CD4-positive, alpha-beta memory T cell (primary cell): ENCODE measurements around the gene IKBIP. TPM values are rescaled to one million over a fixed set of nuclear protein-coding genes. Genes with fewer than 3 reads are reported as not detected.

Experiments
- CTCF ChIA-PET: fragments of 350-600 bp; sonication (Branson Sonifier 250); formaldehyde crosslinking; loops from one replicate; lab custom pipeline; 2021; ENCODE audit warnings: inconsistent platforms; ENCODE audit not compliant: partially characterized antibody; lab: Charles Lee
- POLR2A ChIA-PET: fragments of 350-600 bp; sonication (Branson Sonifier 250); formaldehyde crosslinking; loops from one replicate; lab custom pipeline; 2021; ENCODE audit not compliant: partially characterized antibody; lab: Charles Lee
- DNase-seq, 5 donors: peaks; one replicate each; pipeline versions ENCODE4 v3.0.0 to v3.0.0-alpha.2; 2020 to 2022; ENCODE audit warnings: mixed read lengths in 1 of 5
- H3K27ac ChIP-seq: one replicate; pipeline ENCODE4 v1.7.0; 2013; ENCODE audit warnings: low read depth, low read length
- H3K27me3 ChIP-seq: 2 replicates; pipeline ENCODE4 v1.7.0; 2013; ENCODE audit warnings: mild to moderate bottlenecking, low read length, moderate library complexity; ENCODE audit not compliant: insufficient read depth
- H3K36me3 ChIP-seq: 2 replicates; pipeline ENCODE4 v1.7.0; 2013; ENCODE audit warnings: mild to moderate bottlenecking, low read length, moderate library complexity; ENCODE audit not compliant: insufficient read depth
- H3K4me1 ChIP-seq: 2 replicates; pipeline ENCODE4 v1.7.0; 2013; ENCODE audit warnings: mild to moderate bottlenecking, low read length, moderate library complexity; ENCODE audit not compliant: insufficient read depth
- H3K4me3 ChIP-seq, 2 donors: one replicate each; pipeline ENCODE4 v1.7.0; 2013; ENCODE audit warnings: low read length in 2 of 2, mild to moderate bottlenecking in 1 of 2
- H3K9me3 ChIP-seq, 2 donors: one replicate each; pipeline ENCODE4 v1.7.0; 2013; ENCODE audit warnings: low read length in 2 of 2, control low read depth in 1 of 2; ENCODE audit not compliant: control insufficient read depth in 1 of 2
- H3K27ac Mint-ChIP-seq, 7 donors: one replicate each; pipeline ENCODE4 v1.8.0; 2020 to 2021; ENCODE audit warnings: mixed read lengths in 7 of 7, mild to moderate bottlenecking in 6 of 7, inconsistent platforms in 3 of 7, moderate library complexity in 3 of 7
- H3K27me3 Mint-ChIP-seq, 2 donors: one replicate each; pipeline ENCODE4 v1.8.0; 2020 to 2021; ENCODE audit warnings: mixed read lengths in 2 of 2
- H3K36me3 Mint-ChIP-seq, 2 donors: one replicate each; pipeline ENCODE4 v1.8.0; 2020 to 2021; ENCODE audit warnings: mixed read lengths in 2 of 2, inconsistent platforms in 1 of 2, mild to moderate bottlenecking in 1 of 2
- H3K4me1 Mint-ChIP-seq, 4 donors: one replicate each; pipeline ENCODE4 v1.8.0; 2020 to 2021; ENCODE audit warnings: mixed read lengths in 4 of 4, mild to moderate bottlenecking in 1 of 4
- H3K4me3 Mint-ChIP-seq, 8 donors: one replicate each; pipeline ENCODE4 v1.8.0; 2020 to 2021; ENCODE audit warnings: mixed read lengths in 8 of 8, mild to moderate bottlenecking in 7 of 8, moderate library complexity in 6 of 8, inconsistent platforms in 3 of 8
- H3K9me3 Mint-ChIP-seq, 8 donors: one replicate each; pipeline ENCODE4 v1.8.0; 2020 to 2021; ENCODE audit warnings: mixed read lengths in 8 of 8, mild to moderate bottlenecking in 5 of 8, inconsistent platforms in 3 of 8, moderate library complexity in 1 of 8
- intact Hi-C: fragments of 100-400 bp; cut with micrococcal nuclease; formaldehyde crosslinking; loops from one replicate; pipeline ENCODE4 v1.15.1; 2023
- polyA plus RNA-seq, 2 donors: library from polyadenylated mRNA; unstranded; fragments of 300-500 nt; fragmentation: Illumina TruSeq; gene quantifications; one replicate each; pipeline ENCODE4 v1.2.3, GENCODE V29; 2021
- total RNA-seq, 2 experiments: library from RNA; stranded (reverse); gene quantifications; one replicate each; pipeline ENCODE4 v1.2.3, GENCODE V29; 2021

The IKBIP gene
- total and polyA plus RNA-seq, 4 experiments from 2014 or later: 6.5 to 8.2 (median 7.6) TPM

DNA sequence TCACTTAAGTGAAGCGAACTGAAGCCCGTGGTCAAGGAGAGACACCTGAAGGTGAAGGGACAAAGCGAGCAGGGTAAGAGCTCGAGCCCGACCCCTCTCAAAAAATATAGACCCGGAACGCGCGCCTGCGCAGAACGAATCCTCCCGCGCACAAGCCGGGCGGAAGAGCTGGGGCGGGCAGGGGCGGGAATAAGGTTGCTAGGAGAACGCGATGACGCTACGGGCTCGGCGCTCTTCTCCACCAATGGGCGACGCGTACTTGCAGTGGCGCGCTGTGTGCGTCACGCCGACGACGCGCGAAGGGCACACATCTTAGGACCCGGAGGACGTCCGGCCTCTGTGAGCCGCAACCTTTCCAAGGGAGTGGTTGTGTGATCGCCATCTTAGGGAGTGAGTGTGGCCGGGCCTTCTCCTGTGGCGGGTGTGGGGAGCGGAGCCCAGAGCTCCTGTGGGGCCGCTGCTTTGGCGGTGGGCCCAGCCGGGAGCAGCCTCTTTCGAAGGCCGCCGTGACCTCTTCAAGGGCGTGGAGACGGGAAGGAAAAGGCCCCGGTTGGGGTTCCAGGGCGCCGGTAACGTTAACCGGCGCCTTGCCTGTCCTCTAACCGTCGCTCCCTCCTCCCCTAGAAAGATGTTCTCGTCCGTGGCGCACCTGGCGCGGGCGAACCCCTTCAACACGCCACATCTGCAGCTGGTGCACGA is 51.1 kb downstream of the IKBIP start, which contains the start of gene SLC25A3:
SLC25A3 (plus strand) TSS at position 336 of the 699 bp plus-strand sequence; CDS start at position 629, 293 bp downstream.
- H3K27ac Mint-ChIP-seq: peak within 1 kb of the TSS; percentile 91 to 99 (median 98)
- no peaks in the 10 kb centered on the region for H3K27me3 Mint-ChIP-seq
- H3K4me3 Mint-ChIP-seq: peak within 1 kb of the TSS; percentile 90 to 98 (median 96)
- intact Hi-C loops: loop anchor here (1.0 to 5.0 kb wide), 5 partner anchors 27 to 1674 kb away; partner anchors contain the start of genes APAF1, DEPDC4, SCYL2 and TMPO
- peaks cover 11 to 41% of the 10 kb centered on the region in 2 donors for H3K36me3 Mint-ChIP-seq
- Histone ChIP-seq H3K9me3 (no peaks in the 10 kb centered on the region), H3K4me1 (peaks cover 34% of the 10 kb centered on the region), H3K27ac (peak within 1 kb of the TSS; percentile 94), H3K36me3 (peaks cover 13% of the 10 kb centered on the region), H3K27me3 (no peaks in the 10 kb centered on the region), H3K4me3 (peak within 1 kb of the TSS; percentile 71 to 79)
- peak; percentile 92 to 96 (median 95) for DNase-seq
- peaks cover 0 to 2% (median 0%) of the 10 kb centered on the region in 8 donors for H3K9me3 Mint-ChIP-seq
- ChIA-PET POLR2A (interaction anchor here (0.7 to 5.4 kb wide), 25 partner anchors 9 to 1674 kb away, joined by 3 to 74 read pairs (median 5); partner anchors contain the start of genes APAF1, IKBIP and TMPO), CTCF (interaction anchor here (1.0 to 8.2 kb wide), 7 partner anchors 10 to 78 kb away, joined by 3 to 51 read pairs (median 6); partner anchors contain the start of genes IKBIP and TMPO)
- H3K4me1 Mint-ChIP-seq: peaks cover 19 to 48% (median 31%) of the 10 kb centered on the region in 4 donors

GRCh38 chr12:98592825-98593322 is 51.7 kb downstream of the IKBIP start:
- peaks cover 0 to 2% (median 0%) of the 10 kb centered on the region in 8 donors for H3K9me3 Mint-ChIP-seq
- peak in 1 of 5 donors; percentile 47 for DNase-seq
- no peaks in the 10 kb centered on the region for H3K27me3 Mint-ChIP-seq
- Histone ChIP-seq H3K9me3 (no peaks in the 10 kb centered on the region), H3K27me3 (no peaks in the 10 kb centered on the region), H3K4me3 (peak overlapping the region; percentile 53 to 79), H3K4me1 (peaks cover 34% of the 10 kb centered on the region), H3K36me3 (peaks cover 7% of the 10 kb centered on the region), H3K27ac (peak overlapping the region; percentile 94)
- intact Hi-C loops: loop anchor here (1.0 to 5.0 kb wide), 5 partner anchors 26 to 1674 kb away; partner anchors contain the start of genes APAF1, DEPDC4, SCYL2 and TMPO
- peaks cover 7 to 35% of the 10 kb centered on the region in 2 donors for H3K36me3 Mint-ChIP-seq
- H3K4me3 Mint-ChIP-seq: peak overlapping the region; percentile 90 to 98 (median 96)
- CTCF ChIA-PET: interaction anchor here (0.7 to 8.2 kb wide), 9 partner anchors 11 to 77 kb away, joined by 3 to 51 read pairs (median 3); partner anchors contain the start of genes IKBIP and TMPO
- POLR2A ChIA-PET: interaction anchor here (0.9 to 5.4 kb wide), 19 partner anchors 9 to 1675 kb away, joined by 3 to 74 read pairs (median 7); partner anchors contain the start of genes APAF1, IKBIP and TMPO
- H3K27ac Mint-ChIP-seq: peak overlapping the region; percentile 91 to 99 (median 98)
- peaks cover 18 to 42% (median 29%) of the 10 kb centered on the region in 4 donors for H3K4me1 Mint-ChIP-seq

DNA sequence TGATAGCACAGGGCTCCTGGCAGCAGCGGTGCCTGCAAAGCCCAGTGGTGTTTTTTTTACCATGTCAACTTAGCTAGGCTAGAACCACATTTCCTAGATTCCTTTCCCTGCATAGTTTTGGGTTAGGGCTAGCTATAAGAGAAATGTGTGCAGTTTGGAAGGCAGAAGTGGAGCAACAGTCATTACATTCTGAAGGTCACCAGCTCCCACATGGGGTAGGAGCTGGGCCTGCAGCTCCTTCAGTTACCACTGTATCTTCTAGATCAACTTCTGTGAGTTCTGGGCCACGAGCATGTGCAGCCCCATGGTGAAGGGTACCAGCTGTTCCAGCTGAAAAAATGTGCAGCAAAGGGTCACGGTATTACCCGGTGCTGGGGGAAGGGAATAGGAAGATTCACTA is 53.4 kb downstream of the IKBIP start:
- DNase-seq: no peak
- Mint-ChIP-seq H3K4me3 (peak overlapping the region in 4 of 8 donors; percentile 1 to 75 (median 43)), H3K4me1 (peaks cover 17 to 31% (median 25%) of the 10 kb centered on the region in 4 donors), H3K36me3 (peaks cover 7 to 24% of the 10 kb centered on the region in 2 donors), H3K27me3 (no peaks in the 10 kb centered on the region), H3K27ac (peak overlapping the region in 6 of 7 donors; percentile 47 to 91 (median 77)), H3K9me3 (peaks cover 0 to 2% (median 0%) of the 10 kb centered on the region in 8 donors)
- no peaks in the 10 kb centered on the region for H3K27me3 ChIP-seq
- no peak overlapping the region for H3K4me3 ChIP-seq
- peaks cover 20% of the 10 kb centered on the region for H3K4me1 ChIP-seq
- intact Hi-C loops: loop anchor here (5.0 kb wide), 2 partner anchors 74 to 1676 kb away; partner anchors contain the start of genes DEPDC4, SCYL2 and TMPO
- no peak overlapping the region for H3K27ac ChIP-seq
- no peaks in the 10 kb centered on the region for H3K9me3 ChIP-seq
- peaks cover under 1% of the 10 kb centered on the region for H3K36me3 ChIP-seq
- ChIA-PET POLR2A (no interaction called here), CTCF (interaction anchor here (1.3 to 8.2 kb wide), 2 partner anchors 13 to 25 kb away, joined by 4 to 51 read pairs; no protein-coding TSS in a partner anchor)

- intact Hi-C loops: no loop called here
- peaks cover 0 to 2% (median 0%) of the 10 kb centered on the region in 4 donors for H3K4me1 Mint-ChIP-seq
- Histone ChIP-seq H3K4me3 (no peak overlapping the region), H3K36me3 (no peaks in the 10 kb centered on the region), H3K4me1 (no peaks in the 10 kb centered on the region), H3K9me3 (no peaks in the 10 kb centered on the region), H3K27ac (no peak overlapping the region), H3K27me3 (no peaks in the 10 kb centered on the region)
- H3K27me3 Mint-ChIP-seq: no peaks in the 10 kb centered on the region
- no peaks in the 10 kb centered on the region for H3K9me3 Mint-ChIP-seq
- H3K36me3 Mint-ChIP-seq: no peaks in the 10 kb centered on the region
- H3K4me3 Mint-ChIP-seq: no peak overlapping the region
- DNase-seq: no peak
- POLR2A ChIA-PET: interaction anchor here (0.6 kb wide), 1 partner anchor 1549 kb away, joined by 3 read pairs; no protein-coding TSS in a partner anchor
- H3K27ac Mint-ChIP-seq: no peak overlapping the region
- CTCF ChIA-PET: interaction anchor here (1.3 to 1.9 kb wide), 3 partner anchors 15 to 95 kb away, joined by 3 to 9 read pairs (median 4); no protein-coding TSS in a partner anchor
Observed at GRCh38 chr12:98587084-98587483, 57.5 kb downstream of the IKBIP start.

GRCh38 chr12:98582093-98582492 is 62.5 kb downstream of the IKBIP start:
- no peaks in the 10 kb centered on the region for H3K36me3 ChIP-seq
- POLR2A ChIA-PET: interaction anchor here (1.4 kb wide), 1 partner anchor 12 kb away, joined by 4 read pairs; no protein-coding TSS in a partner anchor
- no peaks in the 10 kb centered on the region for H3K36me3 Mint-ChIP-seq
- intact Hi-C loops: no loop called here
- H3K27me3 Mint-ChIP-seq: no peaks in the 10 kb centered on the region
- no peak overlapping the region for H3K4me3 ChIP-seq
- no peak overlapping the region for H3K4me3 Mint-ChIP-seq
- H3K4me1 ChIP-seq: no peaks in the 10 kb centered on the region
- CTCF ChIA-PET: interaction anchor here (1.3 kb wide), 1 partner anchor 69 kb away, joined by 3 read pairs; no protein-coding TSS in a partner anchor
- no peak overlapping the region for H3K27ac ChIP-seq
- H3K27me3 ChIP-seq: no peaks in the 10 kb centered on the region
- H3K9me3 ChIP-seq: no peaks in the 10 kb centered on the region
- H3K27ac Mint-ChIP-seq: no peak overlapping the region
- H3K9me3 Mint-ChIP-seq: no peaks in the 10 kb centered on the region
- H3K4me1 Mint-ChIP-seq: no peaks in the 10 kb centered on the region
- DNase-seq: no peak

DNA sequence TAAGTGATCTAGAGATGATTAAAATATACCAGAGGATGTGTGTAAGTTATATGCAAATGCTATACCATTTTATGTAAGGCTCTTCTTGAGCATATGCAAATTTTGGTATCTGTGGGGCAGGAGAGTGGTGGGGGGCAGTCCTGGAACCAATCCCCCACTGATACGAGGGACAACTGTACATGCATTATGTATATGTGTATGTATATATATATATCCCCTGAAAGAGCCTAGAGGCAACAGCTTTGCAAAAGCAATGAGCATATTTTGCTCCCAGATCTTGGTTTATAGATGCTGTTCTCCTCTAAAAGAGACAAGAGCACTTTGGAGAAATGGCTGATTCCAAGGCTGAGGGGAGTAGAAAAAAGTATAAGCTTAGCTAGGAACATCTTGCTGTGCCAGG is 63.5 kb downstream of the IKBIP start:
- Mint-ChIP-seq H3K4me3 (no peak overlapping the region), H3K27me3 (peaks cover 0 to 2% of the 10 kb centered on the region in 2 donors), H3K36me3 (no peaks in the 10 kb centered on the region), H3K9me3 (peaks cover 0 to 3% (median 0%) of the 10 kb centered on the region in 8 donors), H3K4me1 (no peaks in the 10 kb centered on the region), H3K27ac (no peak overlapping the region)
- Histone ChIP-seq H3K27me3 (no peaks in the 10 kb centered on the region), H3K36me3 (no peaks in the 10 kb centered on the region), H3K9me3 (no peaks in the 10 kb centered on the region), H3K4me3 (no peak overlapping the region), H3K27ac (no peak overlapping the region), H3K4me1 (no peaks in the 10 kb centered on the region)
- intact Hi-C loops: no loop called here
- POLR2A ChIA-PET: no interaction called here
- CTCF ChIA-PET: interaction anchor here (0.6 to 1.3 kb wide), 2 partner anchors 14 to 70 kb away, joined by 3 to 5 read pairs; no protein-coding TSS in a partner anchor
- DNase-seq: no peak
